HEK293 (cell line): ENCODE results near the gene MRPL34.

ENCODE experiments used
- BCL11B ChIP-seq: fragments of 450-650 bp; formaldehyde crosslinking; IDR thresholded peaks from 2 replicates; pipeline ENCODE4 v1.5.1; 2016; ENCODE audit warnings: low read depth, missing biosample characterization, missing genetic modification characterization
- GLI2 ChIP-seq: fragments of 450-650 bp; formaldehyde crosslinking; IDR thresholded peaks from 2 replicates; pipeline ENCODE4; 2017; ENCODE audit warnings: missing biosample characterization, missing genetic modification characterization, low read depth, borderline replicate concordance
- GLIS2 ChIP-seq: fragments of 450-650 bp; formaldehyde crosslinking; IDR thresholded peaks from 2 replicates; pipeline ENCODE4 v1.5.1; 2016; ENCODE audit warnings: missing biosample characterization, missing genetic modification characterization
- KLF1 ChIP-seq: fragments of 450-650 bp; formaldehyde crosslinking; IDR thresholded peaks from 2 replicates; pipeline ENCODE4 v1.5.1; 2016; ENCODE audit warnings: missing biosample characterization, missing genetic modification characterization
- MYNN ChIP-seq: fragments of 450-650 bp; formaldehyde crosslinking; IDR thresholded peaks from 2 replicates; pipeline ENCODE4 v1.5.1; 2016; ENCODE audit warnings: missing biosample characterization, missing genetic modification characterization, borderline replicate concordance
- PRDM1 ChIP-seq: fragments of 450-650 bp; formaldehyde crosslinking; IDR thresholded peaks from 2 replicates; pipeline ENCODE4; 2016; ENCODE audit warnings: missing biosample characterization, missing genetic modification characterization
- REPIN1 ChIP-seq: fragments of 450-650 bp; formaldehyde crosslinking; IDR thresholded peaks from 2 replicates; pipeline ENCODE4 v1.5.1; 2017; ENCODE audit warnings: missing biosample characterization, missing genetic modification characterization, low read depth
- SALL2 ChIP-seq: fragments of 450-650 bp; formaldehyde crosslinking; IDR thresholded peaks from 2 replicates; pipeline ENCODE4 v1.5.0; 2017; ENCODE audit warnings: missing biosample characterization, mild to moderate bottlenecking, missing genetic modification characterization, borderline replicate concordance
- SP7 ChIP-seq: fragments of 450-650 bp; formaldehyde crosslinking; IDR thresholded peaks from 2 replicates; pipeline ENCODE4 v1.5.1; 2016; ENCODE audit warnings: missing biosample characterization, missing genetic modification characterization
- TCF7L2 ChIP-seq: IDR thresholded peaks from 2 replicates; pipeline ENCODE4 v1.6.1; 2011; ENCODE audit warnings: low read depth, mild to moderate bottlenecking, inconsistent platforms, low read length, moderate library complexity, borderline replicate concordance
- ZBTB1 ChIP-seq: fragments of 450-650 bp; formaldehyde crosslinking; IDR thresholded peaks from 2 replicates; pipeline ENCODE4 v1.5.1; 2016; ENCODE audit warnings: missing biosample characterization, missing genetic modification characterization
- ZBTB17 ChIP-seq: fragments of 450-650 bp; formaldehyde crosslinking; IDR thresholded peaks from 2 replicates; pipeline ENCODE4 v1.5.1; 2016; ENCODE audit warnings: missing biosample characterization, missing genetic modification characterization
- ZBTB7A ChIP-seq: fragments of 450-650 bp; formaldehyde crosslinking; IDR thresholded peaks from 2 replicates; pipeline ENCODE4 v1.5.1; 2016; ENCODE audit warnings: low read depth, missing biosample characterization, missing genetic modification characterization
- ZFP3 ChIP-seq: fragments of 450-650 bp; formaldehyde crosslinking; IDR thresholded peaks from 2 replicates; pipeline ENCODE4 v1.5.1; 2016; ENCODE audit warnings: low read depth, missing biosample characterization, missing genetic modification characterization
- ZIC2 ChIP-seq: fragments of 450-650 bp; formaldehyde crosslinking; IDR thresholded peaks from 2 replicates; pipeline ENCODE4 v1.5.1; 2016; ENCODE audit warnings: missing biosample characterization, missing genetic modification characterization
- ZNF112 ChIP-seq: fragments of 450-650 bp; formaldehyde crosslinking; IDR thresholded peaks from 2 replicates; pipeline ENCODE4 v1.5.0; 2017; ENCODE audit warnings: missing biosample characterization, missing genetic modification characterization
- ZNF16 ChIP-seq: fragments of 450-650 bp; formaldehyde crosslinking; IDR thresholded peaks from 2 replicates; pipeline ENCODE4 v1.5.1; 2016; ENCODE audit warnings: low read depth, missing biosample characterization, missing genetic modification characterization
- ZNF169 ChIP-seq: fragments of 450-650 bp; formaldehyde crosslinking; IDR thresholded peaks from 2 replicates; pipeline ENCODE4 v1.5.1; 2016; ENCODE audit warnings: missing biosample characterization, missing genetic modification characterization
- ZNF184 ChIP-seq: fragments of 450-650 bp; IDR thresholded peaks from 2 replicates; pipeline ENCODE4 v1.5.1; 2018; ENCODE audit warnings: missing biosample characterization, mild to moderate bottlenecking, missing genetic modification characterization
- ZNF239 ChIP-seq: fragments of 450-650 bp; formaldehyde crosslinking; IDR thresholded peaks from 2 replicates; pipeline ENCODE4 v1.5.1; 2016; ENCODE audit warnings: missing biosample characterization, missing genetic modification characterization
- ZNF404 ChIP-seq: fragments of 450-650 bp; formaldehyde crosslinking; IDR thresholded peaks from 2 replicates; pipeline ENCODE4 v1.5.1; 2017; ENCODE audit warnings: missing biosample characterization, missing genetic modification characterization
- ZNF501 ChIP-seq: fragments of 450-650 bp; formaldehyde crosslinking; IDR thresholded peaks from 2 replicates; pipeline ENCODE4 v1.5.1; 2016; ENCODE audit warnings: missing biosample characterization, missing genetic modification characterization
- ZNF549 ChIP-seq: fragments of 450-650 bp; IDR thresholded peaks from 2 replicates; pipeline ENCODE4 v1.5.1; 2018; ENCODE audit warnings: missing biosample characterization, missing genetic modification characterization, mild to moderate bottlenecking, inconsistent platforms, moderate library complexity
- ZNF561 ChIP-seq: fragments of 450-650 bp; IDR thresholded peaks from 2 replicates; pipeline ENCODE4 v1.5.1; 2018; ENCODE audit warnings: missing biosample characterization, missing genetic modification characterization, borderline replicate concordance
- ZNF596 ChIP-seq: fragments of 450-650 bp; IDR thresholded peaks from 2 replicates; pipeline ENCODE4 v1.5.0; 2018; ENCODE audit warnings: missing biosample characterization, mild to moderate bottlenecking, missing genetic modification characterization, moderate library complexity
- ZNF600 ChIP-seq: fragments of 450-650 bp; formaldehyde crosslinking; IDR thresholded peaks from 2 replicates; pipeline ENCODE4 v1.5.1; 2016; ENCODE audit warnings: missing biosample characterization, missing genetic modification characterization
- ZNF610 ChIP-seq: fragments of 450-650 bp; formaldehyde crosslinking; IDR thresholded peaks from 2 replicates; pipeline ENCODE4 v1.5.1; 2016; ENCODE audit warnings: missing biosample characterization, missing genetic modification characterization, borderline replicate concordance
- ZNF626 ChIP-seq: fragments of 450-650 bp; sonication (Bioruptor Pico); formaldehyde crosslinking; IDR thresholded peaks from 2 replicates; pipeline ENCODE4 v1.5.1; 2018; ENCODE audit warnings: missing biosample characterization, missing genetic modification characterization, inconsistent platforms
- ZNF837 ChIP-seq: fragments of 450-650 bp; formaldehyde crosslinking; IDR thresholded peaks from 2 replicates; pipeline ENCODE4 v1.5.1; 2016; ENCODE audit warnings: missing biosample characterization, missing genetic modification characterization
- TF ChIP-seq, protein P1 (sequence below): IDR thresholded peaks from 2 replicates; pipeline ENCODE4 v1.6.1; 2011; ENCODE audit warnings: mild to moderate bottlenecking, low read depth, low read length, borderline replicate concordance
- TF ChIP-seq, protein P2 (sequence below): fragments of 450-650 bp; formaldehyde crosslinking; IDR thresholded peaks from 2 replicates; pipeline ENCODE4 v1.5.1; 2017; ENCODE audit warnings: missing biosample characterization, missing genetic modification characterization
- TF ChIP-seq, protein P3 (sequence below): fragments of 450-650 bp; formaldehyde crosslinking; IDR thresholded peaks from 2 replicates; pipeline ENCODE4 v1.5.1; 2016; ENCODE audit warnings: missing biosample characterization, missing genetic modification characterization
- TF ChIP-seq, protein P4 (sequence below): fragments of 450-650 bp; formaldehyde crosslinking; IDR thresholded peaks from 2 replicates; pipeline ENCODE4 v1.5.1; 2016; ENCODE audit warnings: missing biosample characterization, missing genetic modification characterization, low read depth

The MRPL34 gene

DNA sequence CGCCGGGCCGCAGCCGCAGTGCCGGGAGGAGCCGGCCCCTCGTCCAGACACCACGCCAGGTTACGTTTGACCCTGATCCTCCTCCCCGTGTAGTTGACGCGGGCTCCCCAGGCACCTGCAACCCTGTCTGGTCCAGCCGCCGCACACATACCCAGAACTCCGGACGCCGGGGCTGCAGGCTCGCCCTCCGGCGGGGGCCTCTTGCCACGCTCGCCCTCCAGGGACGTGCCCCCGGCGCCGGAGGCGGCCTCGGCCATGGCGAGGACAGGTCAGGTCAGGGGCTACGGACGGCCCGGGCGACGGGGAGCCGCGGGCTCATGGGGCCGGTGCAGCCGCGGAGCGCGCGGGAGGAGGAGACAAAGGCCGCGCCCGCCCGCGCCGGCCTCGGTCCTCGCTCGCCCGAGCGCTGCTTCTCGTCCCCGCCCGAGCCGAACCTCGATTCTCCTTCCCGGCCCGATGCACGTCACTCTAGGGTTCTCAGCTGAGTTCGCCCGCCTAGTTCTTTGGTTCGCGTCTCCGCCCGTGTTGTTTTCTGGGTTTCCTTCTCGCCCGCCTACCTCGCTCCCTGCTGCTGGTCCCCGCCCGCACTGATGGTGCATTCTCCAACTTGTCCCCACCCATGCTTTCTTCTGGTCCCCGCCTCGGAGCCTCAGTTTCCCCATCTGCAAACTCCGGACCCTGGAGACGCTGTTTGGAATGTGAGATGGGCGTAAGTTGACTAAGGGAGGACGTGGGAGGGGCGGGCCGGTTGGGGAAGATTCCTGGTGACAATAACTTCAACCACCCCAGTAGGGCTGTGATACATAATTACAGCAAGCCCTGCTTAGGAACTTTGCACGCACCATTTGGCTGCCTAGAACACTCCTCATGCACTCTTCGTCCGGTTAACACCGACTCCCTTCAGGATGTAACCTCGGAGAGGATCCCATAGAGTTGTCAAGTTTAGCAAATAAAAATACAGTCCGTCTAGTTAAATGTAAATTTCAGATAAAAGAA is 29.0 kb downstream of the MRPL34 start, which contains the start of gene ANO8 (continued):
- no peak for TF ChIP-seq ZNF549 (tag by site-specific recombination)
- peak; percentile 97 for TF ChIP-seq ZNF184 (tag by site-specific recombination)
- TF ChIP-seq TCF7L2, result no peak
- no peak; the same call in 1 of the 2 replicates for TF ChIP-seq ZNF626
- peak; percentile 97 for TF ChIP-seq SP7 (tag by site-specific recombination)
- TF ChIP-seq ZNF837 (tag by site-specific recombination), result peak; percentile 100
- TF ChIP-seq, protein P1, sequence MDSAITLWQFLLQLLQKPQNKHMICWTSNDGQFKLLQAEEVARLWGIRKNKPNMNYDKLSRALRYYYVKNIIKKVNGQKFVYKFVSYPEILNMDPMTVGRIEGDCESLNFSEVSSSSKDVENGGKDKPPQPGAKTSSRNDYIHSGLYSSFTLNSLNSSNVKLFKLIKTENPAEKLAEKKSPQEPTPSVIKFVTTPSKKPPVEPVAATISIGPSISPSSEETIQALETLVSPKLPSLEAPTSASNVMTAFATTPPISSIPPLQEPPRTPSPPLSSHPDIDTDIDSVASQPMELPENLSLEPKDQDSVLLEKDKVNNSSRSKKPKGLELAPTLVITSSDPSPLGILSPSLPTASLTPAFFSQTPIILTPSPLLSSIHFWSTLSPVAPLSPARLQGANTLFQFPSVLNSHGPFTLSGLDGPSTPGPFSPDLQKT, result no peak
- TF ChIP-seq ZNF600, result peak; percentile 96
- no peak for TF ChIP-seq ZNF404 (tag by site-specific recombination)
- TF ChIP-seq, protein P2, sequence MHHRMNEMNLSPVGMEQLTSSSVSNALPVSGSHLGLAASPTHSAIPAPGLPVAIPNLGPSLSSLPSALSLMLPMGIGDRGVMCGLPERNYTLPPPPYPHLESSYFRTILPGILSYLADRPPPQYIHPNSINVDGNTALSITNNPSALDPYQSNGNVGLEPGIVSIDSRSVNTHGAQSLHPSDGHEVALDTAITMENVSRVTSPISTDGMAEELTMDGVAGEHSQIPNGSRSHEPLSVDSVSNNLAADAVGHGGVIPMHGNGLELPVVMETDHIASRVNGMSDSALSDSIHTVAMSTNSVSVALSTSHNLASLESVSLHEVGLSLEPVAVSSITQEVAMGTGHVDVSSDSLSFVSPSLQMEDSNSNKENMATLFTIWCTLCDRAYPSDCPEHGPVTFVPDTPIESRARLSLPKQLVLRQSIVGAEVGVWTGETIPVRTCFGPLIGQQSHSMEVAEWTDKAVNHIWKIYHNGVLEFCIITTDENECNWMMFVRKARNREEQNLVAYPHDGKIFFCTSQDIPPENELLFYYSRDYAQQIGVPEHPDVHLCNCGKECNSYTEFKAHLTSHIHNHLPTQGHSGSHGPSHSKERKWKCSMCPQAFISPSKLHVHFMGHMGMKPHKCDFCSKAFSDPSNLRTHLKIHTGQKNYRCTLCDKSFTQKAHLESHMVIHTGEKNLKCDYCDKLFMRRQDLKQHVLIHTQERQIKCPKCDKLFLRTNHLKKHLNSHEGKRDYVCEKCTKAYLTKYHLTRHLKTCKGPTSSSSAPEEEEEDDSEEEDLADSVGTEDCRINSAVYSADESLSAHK, result peak; percentile 82
- TF ChIP-seq KLF1, result peak; percentile 92
- peak; percentile 100 for TF ChIP-seq ZNF561 (tag by site-specific recombination)
- peak; percentile 84; the same call in 1 of the 2 replicates for TF ChIP-seq ZNF169 (tag by site-specific recombination)
- TF ChIP-seq ZNF112 (tag by site-specific recombination), result no peak
- TF ChIP-seq ZIC2 (tag by site-specific recombination), result peak; percentile 79
- TF ChIP-seq MYNN, result 0 out of 2 replicates have a peak, but pooled peaks have one; percentile 21
- TF ChIP-seq ZNF239 (tag by site-specific recombination), result peak; percentile 12; the same call in 1 of the 2 replicates
- no peak for TF ChIP-seq ZBTB1 (tag by site-specific recombination)
- TF ChIP-seq ZBTB7A (tag by site-specific recombination), result peak; percentile 96
- no peak for TF ChIP-seq ZNF16
- peak; percentile 94 for TF ChIP-seq ZNF596 (tag by site-specific recombination)
- TF ChIP-seq GLIS2 (tag by site-specific recombination), result peak; percentile 40; the same call in 1 of the 2 replicates
- TF ChIP-seq ZBTB17 (tag by site-specific recombination), result peak; percentile 97
- TF ChIP-seq REPIN1 (tag by site-specific recombination), result peak; percentile 56; the same call in 1 of the 2 replicates
- peak; percentile 90 for TF ChIP-seq ZNF610 (tag by site-specific recombination)
- TF ChIP-seq, protein P3, sequence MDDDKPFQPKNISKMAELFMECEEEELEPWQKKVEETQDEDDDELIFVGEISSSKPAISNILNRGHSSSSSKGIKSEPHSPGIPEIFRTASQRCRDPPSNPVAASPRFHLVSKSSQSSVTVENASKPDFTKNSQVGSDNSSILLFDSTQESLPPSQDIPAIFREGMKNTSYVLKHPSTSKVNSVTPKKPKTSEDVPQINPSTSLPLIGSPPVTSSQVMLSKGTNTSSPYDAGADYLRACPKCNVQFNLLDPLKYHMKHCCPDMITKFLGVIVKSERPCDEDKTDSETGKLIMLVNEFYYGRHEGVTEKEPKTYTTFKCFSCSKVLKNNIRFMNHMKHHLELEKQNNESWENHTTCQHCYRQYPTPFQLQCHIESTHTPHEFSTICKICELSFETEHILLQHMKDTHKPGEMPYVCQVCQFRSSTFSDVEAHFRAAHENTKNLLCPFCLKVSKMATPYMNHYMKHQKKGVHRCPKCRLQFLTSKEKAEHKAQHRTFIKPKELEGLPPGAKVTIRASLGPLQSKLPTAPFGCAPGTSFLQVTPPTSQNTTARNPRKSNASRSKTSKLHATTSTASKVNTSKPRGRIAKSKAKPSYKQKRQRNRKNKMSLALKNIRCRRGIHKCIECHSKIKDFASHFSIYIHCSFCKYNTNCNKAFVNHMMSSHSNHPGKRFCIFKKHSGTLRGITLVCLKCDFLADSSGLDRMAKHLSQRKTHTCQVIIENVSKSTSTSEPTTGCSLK, result no peak
- peak; percentile 97 for TF ChIP-seq BCL11B (tag by site-specific recombination)
- no peak for TF ChIP-seq SALL2 (tag by site-specific recombination)
- TF ChIP-seq, protein P4, sequence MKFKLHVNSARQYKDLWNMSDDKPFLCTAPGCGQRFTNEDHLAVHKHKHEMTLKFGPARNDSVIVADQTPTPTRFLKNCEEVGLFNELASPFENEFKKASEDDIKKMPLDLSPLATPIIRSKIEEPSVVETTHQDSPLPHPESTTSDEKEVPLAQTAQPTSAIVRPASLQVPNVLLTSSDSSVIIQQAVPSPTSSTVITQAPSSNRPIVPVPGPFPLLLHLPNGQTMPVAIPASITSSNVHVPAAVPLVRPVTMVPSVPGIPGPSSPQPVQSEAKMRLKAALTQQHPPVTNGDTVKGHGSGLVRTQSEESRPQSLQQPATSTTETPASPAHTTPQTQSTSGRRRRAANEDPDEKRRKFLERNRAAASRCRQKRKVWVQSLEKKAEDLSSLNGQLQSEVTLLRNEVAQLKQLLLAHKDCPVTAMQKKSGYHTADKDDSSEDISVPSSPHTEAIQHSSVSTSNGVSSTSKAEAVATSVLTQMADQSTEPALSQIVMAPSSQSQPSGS, result peak; percentile 94
- no peak for TF ChIP-seq PRDM1 (tag by site-specific recombination)
- no peak for TF ChIP-seq GLI2 (tag by site-specific recombination)
- 0 out of 2 replicates have a peak, but pooled peaks have one; percentile 46 for TF ChIP-seq ZFP3 (tag by site-specific recombination)
- peak; percentile 93 for TF ChIP-seq ZNF501 (tag by site-specific recombination)
